Heart left ventricle (tissue), 13 donors: ENCODE results near the gene ADAM8.

Experiments used
- POLR2A ChIP-seq, 2 donors: fragments of 450-650 bp; IDR thresholded peaks; one replicate each; pipeline ENCODE4 v1.6.1; 2017; ENCODE audit warnings: antibody characterized with exemption in 2 of 2, mild to moderate bottlenecking in 2 of 2, moderate library complexity in 2 of 2
- TF ChIP-seq, protein P1 (sequence below), 12 donors: fragments of 200-600 bp; sonication (generic) in 4 of 12; IDR thresholded peaks; one replicate each; pipeline versions ENCODE4 v1.5.0 to v1.8.0; 2018 to 2022; ENCODE audit warnings: antibody characterized with exemption in 12 of 12, mild to moderate bottlenecking in 5 of 12
- donor health status: ischemic (EF 13 %, LVEDD 7.1; RV severe dilation, severe dysfunction).
- donor health status: DM: no; HTN: yes; CAD: no.
- donor health status: DM: no; HTN: no; CAD: no.
- donor health status: ischemic (EF 25% LVEDD 6.9; RV normal size, moderate dysfunction).
- donor health status: ischemic (EF 25% LVEDD 5.7; RV mildly dilated, moderate dysfunction).
- donor health status: ischemic (EF 35%, LVEDD 5.7; RV mildly dilated, moderate dysfunction).
- donor health status: nonischemic (EF 11% LVEDD 7.7; RV severe dilation, severe dysfunction).
- donor health status: DM: yes; HTN: yes; CAD: no.
- donor health status: PGD.
- donor health status: ischemic (EF 29% LVEDD 5.4; RV normal size, mild dysfunction).
- donor health status: nonischemic (EF 23%, LVEDD 6.1; RV moderate dilation, normal function).

DNA sequence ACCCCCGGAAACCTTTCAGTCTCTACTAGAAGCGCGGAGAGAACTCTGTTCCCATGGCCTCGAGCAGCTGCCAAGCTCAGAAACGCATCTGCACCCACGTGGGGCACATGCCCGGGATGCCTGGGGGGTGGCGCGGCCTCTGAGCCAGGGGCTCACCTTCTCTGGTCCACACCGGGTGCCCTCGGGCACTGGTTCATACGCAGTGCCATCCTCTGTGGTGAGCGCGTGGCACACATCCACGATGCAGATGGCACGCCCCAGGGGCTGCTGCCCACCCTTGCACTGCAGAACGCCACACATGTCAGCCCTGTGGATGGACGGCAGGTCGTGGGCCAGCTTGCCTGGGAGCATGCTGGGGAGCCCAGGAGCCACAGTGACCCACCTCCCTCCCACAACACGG is 6.5 kb downstream of the ADAM8 start:
- TF ChIP-seq, protein P1, sequence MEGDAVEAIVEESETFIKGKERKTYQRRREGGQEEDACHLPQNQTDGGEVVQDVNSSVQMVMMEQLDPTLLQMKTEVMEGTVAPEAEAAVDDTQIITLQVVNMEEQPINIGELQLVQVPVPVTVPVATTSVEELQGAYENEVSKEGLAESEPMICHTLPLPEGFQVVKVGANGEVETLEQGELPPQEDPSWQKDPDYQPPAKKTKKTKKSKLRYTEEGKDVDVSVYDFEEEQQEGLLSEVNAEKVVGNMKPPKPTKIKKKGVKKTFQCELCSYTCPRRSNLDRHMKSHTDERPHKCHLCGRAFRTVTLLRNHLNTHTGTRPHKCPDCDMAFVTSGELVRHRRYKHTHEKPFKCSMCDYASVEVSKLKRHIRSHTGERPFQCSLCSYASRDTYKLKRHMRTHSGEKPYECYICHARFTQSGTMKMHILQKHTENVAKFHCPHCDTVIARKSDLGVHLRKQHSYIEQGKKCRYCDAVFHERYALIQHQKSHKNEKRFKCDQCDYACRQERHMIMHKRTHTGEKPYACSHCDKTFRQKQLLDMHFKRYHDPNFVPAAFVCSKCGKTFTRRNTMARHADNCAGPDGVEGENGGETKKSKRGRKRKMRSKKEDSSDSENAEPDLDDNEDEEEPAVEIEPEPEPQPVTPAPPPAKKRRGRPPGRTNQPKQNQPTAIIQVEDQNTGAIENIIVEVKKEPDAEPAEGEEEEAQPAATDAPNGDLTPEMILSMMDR (IDR thresholded peaks at IDR 0.05): no peak
- no peak for TF ChIP-seq POLR2A (IDR thresholded peaks at IDR 0.05)
